EH (cell line): ENCODE measurements around the gene TH.

Source experiments
- DNase-seq: peaks from one replicate; pipeline ENCODE4 v3.0.0-alpha.2; 2015; ENCODE audit warnings: low read depth

TH gene

GRCh38 chr11:2142300-2142759 is 29.3 kb downstream of the TH start:
- peak; percentile 51 for DNase-seq

GRCh38 chr11:2140411-2141400 is 30.9 kb downstream of the TH start:
- DNase-seq, result no peak

DNA sequence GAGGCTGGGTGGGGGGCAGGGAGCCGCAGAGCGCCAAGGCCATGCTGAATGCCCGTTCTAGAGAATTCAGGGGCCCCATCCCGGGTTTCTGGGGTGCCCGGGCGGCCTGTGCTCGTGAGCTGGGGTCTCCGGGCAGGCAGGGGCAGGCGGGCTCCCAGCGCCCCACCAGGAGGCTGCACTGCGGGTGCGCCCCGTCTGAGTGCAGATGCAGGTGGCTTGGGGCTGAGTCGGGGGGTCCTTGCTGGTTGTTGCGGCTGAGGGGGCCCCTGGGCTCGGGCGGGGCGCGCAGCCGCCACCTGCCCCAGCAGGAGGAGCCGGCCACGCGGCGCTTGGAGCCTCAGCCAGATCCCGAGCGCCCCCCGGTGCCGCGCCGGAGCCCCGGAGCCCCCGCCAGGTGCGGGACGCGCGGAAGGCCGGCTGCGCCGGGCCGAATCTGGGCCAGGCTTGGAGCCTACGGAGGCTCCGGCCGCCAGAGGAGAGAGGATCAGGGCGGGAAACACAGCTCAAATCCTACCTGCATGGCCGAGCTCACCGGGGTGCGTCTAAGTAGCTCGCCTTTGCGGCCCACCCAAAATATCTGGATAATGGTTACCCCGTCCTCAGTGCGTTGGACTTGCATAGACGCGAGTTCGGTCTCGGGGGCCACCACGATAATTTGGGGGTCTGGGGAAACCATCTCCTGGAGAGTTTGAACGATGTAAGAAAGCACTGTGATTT is 31.8 kb downstream of the TH start:
- no peak for DNase-seq

GRCh38 chr11:2139123-2139521 is 32.5 kb downstream of the TH start, which contains the start of gene IGF2:
IGF2 (minus strand) TSS chr11:2139389; CDS start chr11:2135523, 3,866 bp downstream.
- DNase-seq, result no peak

DNA sequence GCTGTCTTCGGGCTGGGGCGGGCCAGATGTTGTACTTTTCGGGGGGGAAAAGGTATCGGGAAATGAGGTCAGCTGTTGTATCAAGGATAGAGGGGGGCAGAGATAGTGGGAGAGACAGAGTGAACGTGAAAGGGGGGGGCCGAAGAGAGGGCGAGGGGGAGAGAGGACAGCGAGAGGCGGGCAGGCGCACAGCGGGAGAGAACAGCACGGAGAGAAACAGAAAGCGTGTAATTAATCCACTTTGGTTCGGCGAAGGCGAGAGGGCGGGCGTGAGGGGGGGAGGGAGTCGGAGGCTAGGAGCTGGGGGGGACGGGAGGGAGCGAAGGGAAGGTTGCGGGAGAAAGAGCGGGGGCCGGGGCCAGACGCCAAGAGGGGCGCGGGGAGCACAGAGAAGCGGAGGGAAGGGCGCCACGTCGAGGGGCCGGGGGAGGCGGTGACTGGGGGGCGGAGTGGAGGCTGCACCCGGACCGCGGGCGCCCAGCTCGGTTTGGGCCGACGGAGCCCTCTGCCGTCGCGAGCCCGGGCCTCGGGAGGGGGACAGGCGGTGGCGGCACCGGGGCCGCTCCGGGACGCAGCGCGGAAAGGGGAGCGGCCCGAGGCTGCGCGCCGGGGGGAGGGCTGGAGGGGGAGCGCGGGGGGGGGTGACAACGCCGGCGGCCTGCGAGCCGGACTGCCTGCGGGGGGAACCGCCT is 33.0 kb downstream of the TH start:
- DNase-seq, result no peak

GRCh38 chr11:2138068-2138430 is 33.6 kb downstream of the TH start:
- no peak for DNase-seq

- peak; percentile 76 for DNase-seq
These were observed 34.2 kb downstream of the TH start for GRCh38 chr11:2137202-2138067.

DNA sequence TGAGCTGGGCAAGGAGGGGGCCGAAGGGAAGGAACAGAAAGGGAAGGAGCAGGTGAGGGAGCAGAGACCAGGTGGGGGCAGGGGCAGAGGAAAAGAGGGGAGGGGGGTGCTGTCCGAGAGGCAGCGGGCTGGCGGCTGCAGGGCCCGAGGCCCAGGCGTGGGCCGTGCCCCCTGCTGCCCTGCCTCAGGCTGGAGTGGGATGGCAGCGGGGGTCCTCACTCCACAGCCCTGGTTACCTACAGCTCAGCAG is 34.7 kb downstream of the TH start:
- no peak for DNase-seq

- no peak for DNase-seq
These were observed 35.2 kb downstream of the TH start for GRCh38 chr11:2136209-2136951.

DNA sequence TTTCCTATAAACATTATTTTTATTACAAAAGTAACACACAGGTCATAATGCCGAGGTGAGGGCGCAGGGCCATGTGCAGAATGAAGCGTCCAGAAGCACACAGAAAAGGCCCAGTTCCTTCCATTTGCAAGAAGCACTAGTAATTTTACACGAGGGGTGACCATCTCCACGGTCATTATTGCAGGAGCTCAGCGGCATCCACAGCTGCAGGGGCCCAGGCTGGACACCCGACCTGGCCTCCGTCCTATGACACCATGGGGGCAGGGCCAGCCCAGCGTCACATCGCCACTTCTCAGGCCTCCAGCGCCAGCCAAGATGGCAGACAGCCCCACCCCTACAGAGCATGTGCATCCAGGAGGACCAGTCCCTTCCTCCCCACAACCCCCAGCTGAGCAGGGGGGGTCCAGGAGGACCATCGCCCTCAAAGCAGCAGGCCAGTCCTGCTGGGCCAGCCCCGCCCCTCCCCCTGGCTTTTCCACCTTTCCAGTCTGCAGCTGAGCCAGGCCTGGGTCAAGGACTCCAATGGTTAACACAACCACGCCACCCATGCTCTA is 35.9 kb downstream of the TH start:
- DNase-seq, result no peak

DNA sequence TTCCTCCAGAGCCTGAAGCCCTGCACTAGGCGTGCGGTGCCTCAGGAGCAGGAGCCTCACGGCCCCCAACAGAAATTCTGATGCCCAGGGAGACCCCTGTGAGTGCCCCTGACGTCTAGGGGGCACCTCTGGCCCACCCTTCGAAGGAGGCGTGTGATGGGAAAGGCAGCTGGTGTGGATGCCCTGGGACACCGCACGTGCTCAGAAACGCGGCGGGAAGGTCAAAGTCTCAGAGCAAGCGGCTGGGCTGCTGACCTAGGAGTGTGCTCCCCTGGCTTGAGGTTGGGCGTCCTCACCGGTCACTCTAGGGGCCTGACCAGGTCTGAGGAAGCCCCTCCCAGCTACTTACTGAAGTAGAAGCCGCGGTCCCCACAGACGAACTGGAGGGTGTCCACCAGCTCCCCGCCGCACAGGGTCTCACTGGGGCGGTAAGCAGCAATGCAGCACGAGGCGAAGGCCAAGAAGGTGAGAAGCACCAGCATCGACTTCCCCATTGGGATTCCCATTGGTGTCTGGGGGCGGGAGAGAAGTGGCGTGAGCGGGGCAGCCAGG is 36.5 kb downstream of the TH start:
- no peak for DNase-seq

GRCh38 chr11:2134022-2135010 is 37.3 kb downstream of the TH start:
- DNase-seq, result no peak

GRCh38 chr11:2133241-2134021 is 38.2 kb downstream of the TH start:
- no peak for DNase-seq

DNA sequence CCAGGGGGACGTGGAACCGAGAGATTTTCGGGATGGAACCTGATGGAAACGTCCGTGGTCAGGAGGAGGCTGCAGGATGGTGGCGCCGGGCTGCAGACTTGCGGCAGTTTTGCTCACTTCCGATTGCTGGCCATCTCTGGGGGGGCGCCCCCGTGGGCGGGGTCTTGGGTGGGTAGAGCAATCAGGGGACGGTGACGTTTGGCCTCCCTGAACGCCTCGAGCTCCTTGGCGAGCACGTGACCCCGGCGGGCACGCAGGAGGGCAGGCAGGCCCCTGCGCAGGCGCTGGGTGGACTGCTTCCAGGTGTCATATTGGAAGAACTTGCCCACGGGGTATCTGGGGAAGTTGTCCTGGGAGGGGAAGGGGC is 38.8 kb downstream of the TH start:
- no peak for DNase-seq

DNA sequence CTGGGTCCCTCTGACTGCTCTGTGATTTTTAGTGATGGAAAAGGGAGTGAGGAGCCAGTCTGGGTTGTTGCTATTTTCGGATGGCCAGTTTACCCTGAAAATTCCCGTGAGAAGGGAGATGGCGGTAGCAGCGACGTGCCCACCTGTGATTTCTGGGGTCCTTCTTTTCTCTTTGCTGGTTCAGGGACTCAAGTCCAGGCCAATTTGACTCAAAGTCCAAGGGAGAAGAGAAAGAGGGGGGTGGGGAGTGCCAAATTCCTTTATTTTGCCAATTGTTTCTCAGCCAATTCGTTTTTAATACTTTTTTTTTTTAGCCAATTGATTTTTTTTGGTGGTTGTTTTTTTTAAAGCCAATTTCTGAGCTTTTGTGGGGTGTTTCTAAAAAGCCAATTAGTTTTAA is 39.4 kb downstream of the TH start:
- DNase-seq, result no peak

DNA sequence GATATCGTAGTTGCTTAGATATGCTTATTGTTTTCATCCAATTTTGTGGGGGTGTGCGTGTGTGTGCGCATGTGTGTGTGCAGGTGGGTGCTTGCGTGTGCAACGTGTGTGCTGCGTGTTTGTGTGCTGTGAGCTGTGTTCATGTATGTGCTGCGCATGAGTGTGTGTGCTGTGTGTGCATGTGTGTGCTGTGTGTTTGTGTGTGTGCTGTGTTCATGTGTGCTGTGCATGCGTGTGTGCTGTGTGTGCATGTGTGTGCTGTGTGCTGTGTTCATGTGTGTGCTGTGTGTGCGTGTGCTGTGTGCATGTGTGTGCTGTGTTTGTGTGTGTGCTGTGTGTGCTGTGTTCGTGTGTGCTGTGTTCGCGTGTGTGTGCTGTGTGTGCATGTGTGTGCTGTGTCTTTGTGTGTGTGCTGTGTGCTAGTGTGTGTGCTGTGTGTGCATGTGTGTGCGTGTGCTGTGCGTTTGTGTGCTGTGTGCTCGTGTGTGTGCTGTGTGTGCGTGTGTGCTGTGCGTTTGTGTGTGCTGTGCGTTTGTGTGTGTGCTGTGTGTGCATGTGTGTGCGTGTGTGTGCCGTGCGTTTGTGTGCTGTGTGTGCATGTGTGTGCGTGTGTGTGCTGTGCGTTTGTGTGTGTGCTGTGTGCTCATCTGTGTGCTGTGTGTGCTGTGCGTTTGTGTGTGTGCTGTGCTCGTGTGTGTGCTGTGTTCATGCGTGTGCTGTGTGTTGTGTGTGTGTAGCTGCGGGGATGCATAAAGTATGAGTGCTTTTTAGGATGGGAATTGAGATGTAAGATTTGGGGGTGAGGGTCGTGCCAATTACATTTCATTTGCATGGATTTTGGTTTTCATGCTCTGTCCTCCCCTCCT is 40.0 kb downstream of the TH start:
- DNase-seq, result no peak

DNA sequence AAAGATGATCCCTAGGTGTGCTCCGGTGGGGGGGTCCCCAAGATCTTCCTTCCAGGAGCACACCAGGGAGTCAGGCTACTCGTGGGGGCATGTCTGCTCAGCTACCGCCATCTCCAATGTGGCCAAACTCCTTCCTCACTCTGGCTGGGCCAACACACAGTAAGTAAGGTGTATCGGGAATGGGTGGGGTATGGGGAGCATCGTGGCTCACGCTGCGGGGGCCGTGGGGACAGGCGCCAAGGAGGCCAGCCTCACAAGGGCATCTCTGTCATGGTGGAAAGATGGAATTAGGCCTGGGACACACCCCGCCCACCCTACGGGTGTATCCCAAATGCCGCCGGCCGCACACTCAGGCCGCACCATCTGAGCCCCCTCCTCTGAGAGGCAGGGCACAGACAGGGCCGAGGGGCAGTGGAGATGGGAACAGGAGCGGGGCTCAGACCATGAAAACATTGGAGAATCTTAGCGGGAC is 40.7 kb downstream of the TH start:
- no peak for DNase-seq
